Fibroblast of peridontal ligament (primary cell): ENCODE measurements around the gene DAB2.
A peak's percentile ranks its signal among the peaks of the same experiment; 100 is the strongest.
"Not testable (repeated sequence)": the region's sequence is repeated elsewhere in the genome, so short reads cannot be mapped to it uniquely, and the experiment has no call there.

Source experiments
- DNase-seq: peaks from one replicate; pipeline ENCODE4 v3.0.0-alpha.2; 2010; ENCODE audit errors: extremely low read depth

Gene DAB2

GRCh38 chr5:39422036-39422606 lies 2.7 kb downstream of the DAB2 start:
- DNase-seq: peak; percentile 26

GRCh38 chr5:39420482-39421145 lies 4.2 kb downstream of the DAB2 start:
- peak; percentile 91 for DNase-seq

GRCh38 chr5:39419796-39420195 lies 5.0 kb downstream of the DAB2 start:
- DNase-seq: peak; percentile 57

- no peak for DNase-seq
Observed at GRCh38 chr5:39417979-39418378, 6.8 kb downstream of the DAB2 start.

GRCh38 chr5:39415201-39415600 lies 9.6 kb downstream of the DAB2 start:
- DNase-seq: peak; percentile 51

- no peak for DNase-seq
Observed at GRCh38 chr5:39414426-39414825, 10.4 kb downstream of the DAB2 start.

- DNase-seq: no peak
Observed at GRCh38 chr5:39413771-39414170, 11.0 kb downstream of the DAB2 start.

GRCh38 chr5:39412721-39413394 lies 11.9 kb downstream of the DAB2 start:
- no peak for DNase-seq

- DNase-seq: no peak
Observed at GRCh38 chr5:39411985-39412384, 12.8 kb downstream of the DAB2 start.

- peak; percentile 82 for DNase-seq
Observed at GRCh38 chr5:39411061-39411460, 13.7 kb downstream of the DAB2 start.

GRCh38 chr5:39409033-39409432 lies 15.7 kb downstream of the DAB2 start:
- DNase-seq: no peak

GRCh38 chr5:39405083-39405843 lies 19.5 kb downstream of the DAB2 start:
- no peak for DNase-seq

GRCh38 chr5:39403761-39404160 lies 21.0 kb downstream of the DAB2 start:
- DNase-seq: not testable (repeated sequence)

GRCh38 chr5:39402140-39402539 lies 22.6 kb downstream of the DAB2 start:
- not testable (repeated sequence) for DNase-seq

- DNase-seq: no peak
Observed at GRCh38 chr5:39400713-39401578, 23.8 kb downstream of the DAB2 start.

GRCh38 chr5:39399135-39400036 lies 25.4 kb downstream of the DAB2 start:
- DNase-seq: peak; percentile 99

GRCh38 chr5:39396843-39397242 lies 27.9 kb downstream of the DAB2 start:
- DNase-seq: no peak

- DNase-seq: no peak
Observed at GRCh38 chr5:39395521-39395920, 29.3 kb downstream of the DAB2 start.

- DNase-seq: peak; percentile 68
Observed at GRCh38 chr5:39394946-39395345, 29.8 kb downstream of the DAB2 start.

- DNase-seq: no peak
Observed at GRCh38 chr5:39390945-39391344, 33.8 kb downstream of the DAB2 start.
